ENCODE measurements around the gene RRAS.

DNA sequence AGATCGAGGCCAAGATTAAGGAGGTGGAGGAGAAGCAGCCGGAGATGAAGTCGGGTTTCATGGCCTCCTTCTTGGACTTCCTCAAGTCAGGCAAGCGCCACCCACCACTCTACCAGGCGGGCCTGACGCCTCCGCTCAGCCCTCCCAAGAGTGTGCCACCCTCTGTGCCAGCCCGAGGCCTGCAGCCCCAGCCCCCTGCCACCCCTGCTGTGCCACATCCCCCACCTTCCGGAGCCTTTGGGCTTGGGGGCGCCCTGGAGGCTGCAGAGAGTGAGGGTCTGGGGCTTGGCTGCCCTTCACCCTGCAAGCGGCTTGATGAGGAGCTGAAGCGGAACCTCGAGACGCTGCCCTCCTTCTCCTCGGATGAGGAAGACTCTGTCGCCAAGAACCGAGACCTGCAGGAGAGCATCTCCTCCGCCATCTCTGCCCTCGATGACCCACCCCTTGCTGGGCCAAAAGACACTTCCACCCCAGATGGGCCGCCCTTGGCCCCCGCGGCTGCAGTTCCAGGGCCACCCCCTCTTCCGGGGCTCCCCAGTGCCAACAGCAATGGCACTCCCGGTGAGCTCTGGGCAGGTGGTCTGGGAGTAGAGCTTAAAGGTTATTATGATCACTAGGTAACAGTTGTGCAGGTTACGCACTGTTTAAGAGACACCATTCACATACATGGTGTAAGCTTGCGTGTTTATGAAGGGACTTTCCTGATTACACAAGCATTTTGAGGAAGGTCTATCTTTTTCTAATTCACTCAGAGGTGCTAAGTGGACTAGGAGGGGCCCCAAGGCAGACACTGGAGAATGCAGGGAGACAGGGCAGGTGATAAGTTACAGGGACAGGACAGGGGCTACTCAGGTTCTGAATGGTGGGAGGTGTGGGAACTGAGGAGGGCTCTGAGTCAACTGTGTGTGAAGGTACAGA, 40.3 kb downstream of the RRAS start:
- TF ChIP-seq, protein P1, sequence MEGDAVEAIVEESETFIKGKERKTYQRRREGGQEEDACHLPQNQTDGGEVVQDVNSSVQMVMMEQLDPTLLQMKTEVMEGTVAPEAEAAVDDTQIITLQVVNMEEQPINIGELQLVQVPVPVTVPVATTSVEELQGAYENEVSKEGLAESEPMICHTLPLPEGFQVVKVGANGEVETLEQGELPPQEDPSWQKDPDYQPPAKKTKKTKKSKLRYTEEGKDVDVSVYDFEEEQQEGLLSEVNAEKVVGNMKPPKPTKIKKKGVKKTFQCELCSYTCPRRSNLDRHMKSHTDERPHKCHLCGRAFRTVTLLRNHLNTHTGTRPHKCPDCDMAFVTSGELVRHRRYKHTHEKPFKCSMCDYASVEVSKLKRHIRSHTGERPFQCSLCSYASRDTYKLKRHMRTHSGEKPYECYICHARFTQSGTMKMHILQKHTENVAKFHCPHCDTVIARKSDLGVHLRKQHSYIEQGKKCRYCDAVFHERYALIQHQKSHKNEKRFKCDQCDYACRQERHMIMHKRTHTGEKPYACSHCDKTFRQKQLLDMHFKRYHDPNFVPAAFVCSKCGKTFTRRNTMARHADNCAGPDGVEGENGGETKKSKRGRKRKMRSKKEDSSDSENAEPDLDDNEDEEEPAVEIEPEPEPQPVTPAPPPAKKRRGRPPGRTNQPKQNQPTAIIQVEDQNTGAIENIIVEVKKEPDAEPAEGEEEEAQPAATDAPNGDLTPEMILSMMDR (IDR thresholded peaks at IDR 0.05): no peak
- no peak for TF ChIP-seq POLR2A (IDR thresholded peaks at IDR 0.05)

All from thyroid gland (tissue), 4 donors.